SU-DHL-6 (cell line): ENCODE results near the gene PHIP.

ENCODE experiments used
- H2AFZ ChIP-seq: fragments of 200-600 bp; sonication (generic); 2 replicates; pipeline ENCODE4 v1.6.1; 2014; ENCODE audit warnings: low read depth, mild to moderate bottlenecking, moderate library complexity, mixed read lengths, antibody characterized with exemption, low read length; ENCODE audit not compliant: severe bottlenecking
- H3F3A ChIP-seq: fragments of 200-600 bp; shearing (Covaris generic); 2 replicates; pipeline ENCODE4 v1.6.0; 2016; ENCODE audit warnings: antibody characterized with exemption, mild to moderate bottlenecking; ENCODE audit not compliant: insufficient read depth
- H3K27ac ChIP-seq: fragments of 200-600 bp; sonication (generic); 2 replicates; pipeline ENCODE4 v1.5.1; 2016; ENCODE audit warnings: low read depth, mild to moderate bottlenecking, low read length, moderate library complexity, mixed read lengths
- H3K27me3 ChIP-seq: fragments of 200-600 bp; sonication (generic), shearing (Covaris generic); 2 replicates; pipeline ENCODE4 v1.6.0; 2014; ENCODE audit warnings: mild to moderate bottlenecking, low read length
- H3K36me3 ChIP-seq: fragments of 200-600 bp; sonication (generic); 2 replicates; pipeline ENCODE4 v1.6.1; 2014; ENCODE audit warnings: mild to moderate bottlenecking, low read length, mixed read lengths
- H3K4me2 ChIP-seq: fragments of 300-600, 200-600 bp; shearing (Covaris generic), sonication (generic); 2 replicates; pipeline ENCODE4 v1.6.0; 2014; ENCODE audit warnings: low read length, low read depth, mild to moderate bottlenecking; ENCODE audit not compliant: poor library complexity, severe bottlenecking
- H3K4me3 ChIP-seq: fragments of 200-600 bp; sonication (generic); 2 replicates; pipeline ENCODE4 v1.5.1; 2014; ENCODE audit warnings: antibody characterized with exemption, low read length, mild to moderate bottlenecking, mixed read lengths; ENCODE audit not compliant: insufficient read depth, poor library complexity, severe bottlenecking
- H3K79me2 ChIP-seq: fragments of 200-600 bp; sonication (generic); 2 replicates; pipeline ENCODE4 v1.6.1; 2014; ENCODE audit warnings: mild to moderate bottlenecking, low read length, moderate library complexity; ENCODE audit not compliant: insufficient read depth
- H3K9ac ChIP-seq: fragments of 200-600 bp; sonication (generic); 2 replicates; pipeline ENCODE4 v1.7.0; 2014; ENCODE audit warnings: mild to moderate bottlenecking, low read length
- H3K9me2 ChIP-seq: fragments of 200-600 bp; sonication (generic); replicated peaks from 2 replicates; pipeline ENCODE4 v1.6.1; 2014; ENCODE audit warnings: low read length; ENCODE audit not compliant: insufficient read depth
- H3K9me3 ChIP-seq: fragments of 200-600 bp; sonication (generic); 2 replicates; pipeline ENCODE4 v1.6.1; 2014; ENCODE audit warnings: low read length, mixed read lengths; ENCODE audit not compliant: insufficient read depth
- H4K20me1 ChIP-seq: fragments of 200-600 bp; sonication (generic); 2 replicates; pipeline ENCODE4 v1.6.1; 2014; ENCODE audit warnings: low read depth, mild to moderate bottlenecking, antibody characterized with exemption, low read length, moderate library complexity, mixed read lengths
- EZH2phosphoT487 ChIP-seq: fragments of 200-600 bp; sonication (generic), shearing (Covaris generic); conservative IDR thresholded peaks from 2 replicates; pipeline ENCODE4 v1.6.1; 2018; ENCODE audit warnings: mild to moderate bottlenecking, antibody characterized with exemption, low read length, moderate library complexity, mixed read lengths
- TF ChIP-seq, protein P1 (sequence below): fragments of 200-600 bp; sonication (generic); IDR thresholded peaks from one replicate; pipeline ENCODE4 v1.5.1; 2017; ENCODE audit warnings: antibody characterized with exemption, mild to moderate bottlenecking, low read length, moderate library complexity; ENCODE audit not compliant: insufficient read depth, poor library complexity, severe bottlenecking

The PHIP gene

DNA sequence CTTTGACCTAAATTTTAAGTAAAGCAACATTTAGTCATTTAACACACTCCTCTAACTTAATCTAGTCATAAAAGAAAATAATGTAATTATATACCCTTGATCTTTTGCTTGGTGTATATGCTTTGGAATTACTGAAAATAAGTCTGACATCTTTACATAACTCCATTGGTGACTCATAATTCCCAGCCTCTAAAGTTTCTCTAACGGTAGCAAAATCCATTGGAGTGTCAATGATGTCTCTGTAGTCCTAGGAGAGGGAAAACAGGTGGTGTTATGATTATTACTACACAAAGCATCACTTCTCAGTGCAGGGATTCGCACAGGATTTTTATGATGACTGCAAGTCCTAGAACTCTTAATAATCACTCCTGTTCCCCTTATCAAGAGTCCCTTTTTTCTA is 130.5 kb downstream of the PHIP start:
- H3K4me2 ChIP-seq, result no peak overlapping the region
- no peaks in the 10 kb centered on the region for H4K20me1 ChIP-seq

DNA sequence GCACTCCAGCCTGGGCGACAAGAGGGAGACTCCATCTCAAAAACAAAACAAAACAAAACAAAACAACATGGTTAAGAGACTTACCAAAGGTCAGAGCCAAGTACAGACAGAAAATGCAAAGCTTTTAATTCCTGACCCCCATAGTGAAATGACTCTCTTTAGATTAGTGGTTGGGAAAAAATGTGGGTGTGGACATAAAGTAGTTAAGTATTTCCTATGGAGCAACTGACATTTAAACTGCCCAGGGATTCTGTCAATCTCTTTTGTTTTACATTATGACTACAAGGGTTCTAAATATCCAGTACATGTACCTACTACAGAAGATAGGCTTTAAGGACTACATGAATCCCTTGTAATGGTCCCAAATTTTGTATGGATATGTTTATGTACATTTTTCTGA is 135.6 kb downstream of the PHIP start:
- Histone ChIP-seq H3K9me3 (no peaks in the 10 kb centered on the region), H3K4me3 (no peak overlapping the region), H3K9ac (no peak overlapping the region), H3K4me2 (no peak overlapping the region), H3K36me3 (peaks cover 82% of the 10 kb centered on the region), H3K27ac (no peak overlapping the region), H3K79me2 (0 out of 2 replicates have a peak, but pooled peaks cover 3% of the 10 kb centered on the region), H2AFZ (no peak overlapping the region), H3K27me3 (no peaks in the 10 kb centered on the region), H3K9me2 (no peaks in the 10 kb centered on the region), H4K20me1 (peaks cover 5% of the 10 kb centered on the region; the same call in 1 of the 2 replicates), H3F3A (peaks cover 12% of the 10 kb centered on the region; the same call in 1 of the 2 replicates)
- TF ChIP-seq, protein P1, sequence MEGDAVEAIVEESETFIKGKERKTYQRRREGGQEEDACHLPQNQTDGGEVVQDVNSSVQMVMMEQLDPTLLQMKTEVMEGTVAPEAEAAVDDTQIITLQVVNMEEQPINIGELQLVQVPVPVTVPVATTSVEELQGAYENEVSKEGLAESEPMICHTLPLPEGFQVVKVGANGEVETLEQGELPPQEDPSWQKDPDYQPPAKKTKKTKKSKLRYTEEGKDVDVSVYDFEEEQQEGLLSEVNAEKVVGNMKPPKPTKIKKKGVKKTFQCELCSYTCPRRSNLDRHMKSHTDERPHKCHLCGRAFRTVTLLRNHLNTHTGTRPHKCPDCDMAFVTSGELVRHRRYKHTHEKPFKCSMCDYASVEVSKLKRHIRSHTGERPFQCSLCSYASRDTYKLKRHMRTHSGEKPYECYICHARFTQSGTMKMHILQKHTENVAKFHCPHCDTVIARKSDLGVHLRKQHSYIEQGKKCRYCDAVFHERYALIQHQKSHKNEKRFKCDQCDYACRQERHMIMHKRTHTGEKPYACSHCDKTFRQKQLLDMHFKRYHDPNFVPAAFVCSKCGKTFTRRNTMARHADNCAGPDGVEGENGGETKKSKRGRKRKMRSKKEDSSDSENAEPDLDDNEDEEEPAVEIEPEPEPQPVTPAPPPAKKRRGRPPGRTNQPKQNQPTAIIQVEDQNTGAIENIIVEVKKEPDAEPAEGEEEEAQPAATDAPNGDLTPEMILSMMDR, result no peak
- no peak for TF ChIP-seq EZH2phosphoT487

More for the DNA sequence above, 130.5 kb downstream of the PHIP start:
- Histone ChIP-seq H3K9me2 (no peaks in the 10 kb centered on the region), H3K36me3 (peaks cover 89% of the 10 kb centered on the region), H2AFZ (no peak overlapping the region), H3K27me3 (no peaks in the 10 kb centered on the region), H3F3A (peaks cover 10% of the 10 kb centered on the region; the same call in 1 of the 2 replicates), H3K4me3 (no peak overlapping the region), H3K9me3 (no peaks in the 10 kb centered on the region), H3K27ac (no peak overlapping the region), H3K9ac (no peak overlapping the region), H3K79me2 (0 out of 2 replicates have a peak, but pooled peaks cover 3% of the 10 kb centered on the region)
- TF ChIP-seq, protein P1, result no peak
- no peak for TF ChIP-seq EZH2phosphoT487

DNA sequence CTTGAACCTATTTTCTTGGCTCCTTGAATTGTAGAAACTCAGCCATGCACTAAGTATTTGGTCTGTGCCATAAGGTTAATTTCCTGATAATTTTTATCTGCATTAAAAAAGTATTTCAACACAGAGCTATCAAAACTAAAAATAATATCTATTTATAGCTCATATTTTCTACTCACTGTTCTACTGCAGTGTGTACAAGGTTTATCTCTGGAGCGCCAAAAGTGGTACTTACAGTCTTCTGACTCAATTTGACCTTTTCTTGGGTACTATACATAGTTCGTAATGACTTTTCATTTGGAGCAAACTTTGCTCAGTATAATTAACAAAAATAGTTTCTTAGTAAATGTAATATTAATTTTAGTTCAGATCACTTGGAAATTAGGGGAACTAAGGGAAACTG is 141.5 kb downstream of the PHIP start:
- Histone ChIP-seq H3K27me3 (no peaks in the 10 kb centered on the region), H3K79me2 (no peaks in the 10 kb centered on the region), H3K9ac (no peak overlapping the region), H3K36me3 (peaks cover 43% of the 10 kb centered on the region), H3F3A (0 out of 2 replicates have a peak, but pooled peaks cover 6% of the 10 kb centered on the region), H3K4me2 (no peak overlapping the region), H4K20me1 (peaks cover 9% of the 10 kb centered on the region; the same call in 1 of the 2 replicates), H3K4me3 (no peak overlapping the region), H3K9me3 (no peaks in the 10 kb centered on the region), H3K27ac (no peak overlapping the region), H3K9me2 (no peaks in the 10 kb centered on the region), H2AFZ (no peak overlapping the region)
- TF ChIP-seq, protein P1, result no peak
- no peak for TF ChIP-seq EZH2phosphoT487
